Karpas-422 (cell line): ENCODE results near the gene RIPOR2. TPM values are rescaled to one million over a fixed set of nuclear protein-coding genes. Genes with fewer than 3 reads are reported as not detected.

ENCODE experiments used
- DNase-seq: peaks from one replicate; pipeline ENCODE4 v3.0.0-alpha.2; 2015
- H2AFZ ChIP-seq: fragments of 200-600 bp; sonication (generic); 2 replicates; pipeline ENCODE4 v1.6.1; 2014; ENCODE audit warnings: antibody characterized with exemption, low read length, mixed read lengths
- H3K27ac ChIP-seq: fragments of 200-600 bp; sonication (generic); 2 replicates; pipeline ENCODE4 v1.5.1; 2014; ENCODE audit warnings: mild to moderate bottlenecking, low read length, moderate library complexity
- H3K27me3 ChIP-seq: fragments of 200-600 bp; sonication (generic); 2 replicates; pipeline ENCODE4 v1.6.1; 2014; ENCODE audit warnings: low read length, mixed read lengths
- H3K36me3 ChIP-seq: fragments of 200-600 bp; sonication (generic); 2 replicates; pipeline ENCODE4 v1.6.1; 2014; ENCODE audit warnings: low read length, mixed read lengths; ENCODE audit not compliant: insufficient read depth
- H3K4me1 ChIP-seq: fragments of 200-600 bp; sonication (generic); 2 replicates; pipeline ENCODE4 v1.6.1; 2014; ENCODE audit warnings: mild to moderate bottlenecking, low read length, mixed read lengths
- H3K4me2 ChIP-seq: fragments of 200-600 bp; sonication (generic); 2 replicates; pipeline ENCODE4 v1.6.1; 2014; ENCODE audit warnings: low read length, low read depth, mild to moderate bottlenecking; ENCODE audit not compliant: poor library complexity, severe bottlenecking
- H3K4me3 ChIP-seq: fragments of 200-600 bp; sonication (generic); 2 replicates; pipeline ENCODE4 v1.5.1; 2014; ENCODE audit warnings: mild to moderate bottlenecking, antibody characterized with exemption, low read length, mixed read lengths
- H3K79me2 ChIP-seq: fragments of 200-600 bp; sonication (generic); 2 replicates; pipeline ENCODE4 v1.6.1; 2014; ENCODE audit warnings: mild to moderate bottlenecking, low read length, mixed read lengths
- H3K9ac ChIP-seq: fragments of 200-600 bp; sonication (generic); 2 replicates; pipeline ENCODE4 v1.6.0; 2014; ENCODE audit warnings: low read length
- H3K9me2 ChIP-seq: fragments of 200-600 bp; sonication (generic), shearing (Covaris generic); replicated peaks from 2 replicates; pipeline ENCODE4 v1.6.0; 2014; ENCODE audit warnings: mild to moderate bottlenecking, low read length, moderate library complexity; ENCODE audit not compliant: insufficient read depth
- H3K9me3 ChIP-seq: fragments of 300-700, 200-600 bp; sonication (generic); 2 replicates; pipeline ENCODE4 v1.6.1; 2014; ENCODE audit warnings: low read length, mixed read lengths
- H4K20me1 ChIP-seq: fragments of 200-600 bp; sonication (generic); 2 replicates; pipeline ENCODE4 v1.6.1; 2014; ENCODE audit warnings: mild to moderate bottlenecking, antibody characterized with exemption, low read length, low read depth; ENCODE audit not compliant: insufficient read depth
- total RNA-seq: library from RNA; depleted of rRNA; stranded (reverse); fragments of >200 nt; shearing (Covaris generic); gene quantifications from 2 replicates; pipeline ENCODE4 v1.2.3, GENCODE V29; 2014; ENCODE audit warnings: low replicate concordance

Gene RIPOR2
- total RNA-seq, 1 experiment from 2014 or later = 72.1 TPM

GRCh38 chr6:24868765-24869164, 67.0 kb downstream of the RIPOR2 start:
- no peak for DNase-seq
- H3K4me1 ChIP-seq = peaks cover 57% of the 10 kb centered on the region
- no peaks in the 10 kb centered on the region for H3K9me3 ChIP-seq
- no peaks in the 10 kb centered on the region for H3K9me2 ChIP-seq
- no peak overlapping the region for H3K9ac ChIP-seq
- no peak overlapping the region for H2AFZ ChIP-seq
- H4K20me1 ChIP-seq = no peaks in the 10 kb centered on the region
- no peak overlapping the region for H3K4me2 ChIP-seq
- H3K36me3 ChIP-seq = peaks cover 83% of the 10 kb centered on the region
- H3K27ac ChIP-seq = no peak overlapping the region
- H3K79me2 ChIP-seq = peaks cover 47% of the 10 kb centered on the region
- no peaks in the 10 kb centered on the region for H3K27me3 ChIP-seq
- H3K4me3 ChIP-seq = no peak overlapping the region

GRCh38 chr6:24867104-24867703, 68.6 kb downstream of the RIPOR2 start:
- Histone ChIP-seq H3K4me2 (peak overlapping the region; percentile 56), H3K4me1 (peaks cover 73% of the 10 kb centered on the region), H3K9me2 (no peaks in the 10 kb centered on the region), H3K9ac (peak overlapping the region; percentile 35; the same call in 1 of the 2 replicates), H4K20me1 (no peaks in the 10 kb centered on the region), H3K4me3 (no peak overlapping the region), H3K27me3 (no peaks in the 10 kb centered on the region), H3K79me2 (peaks cover 40% of the 10 kb centered on the region), H3K27ac (peak overlapping the region; percentile 93), H3K9me3 (no peaks in the 10 kb centered on the region), H3K36me3 (peaks cover 76% of the 10 kb centered on the region), H2AFZ (no peak overlapping the region)
- DNase-seq = no peak

- Histone ChIP-seq H3K9ac (peak overlapping the region; percentile 16; the same call in 1 of the 2 replicates), H3K4me1 (peaks cover 93% of the 10 kb centered on the region), H3K36me3 (peaks cover 74% of the 10 kb centered on the region), H2AFZ (no peak overlapping the region), H4K20me1 (no peaks in the 10 kb centered on the region), H3K4me2 (peak overlapping the region; percentile 56), H3K27me3 (no peaks in the 10 kb centered on the region), H3K27ac (peak overlapping the region; percentile 93), H3K9me2 (no peaks in the 10 kb centered on the region), H3K9me3 (no peaks in the 10 kb centered on the region), H3K4me3 (no peak overlapping the region), H3K79me2 (peaks cover 37% of the 10 kb centered on the region)
- no peak for DNase-seq
These were observed 70.6 kb downstream of the RIPOR2 start for GRCh38 chr6:24865161-24865560.

GRCh38 chr6:24864343-24864742, 71.4 kb downstream of the RIPOR2 start:
- Histone ChIP-seq H3K4me1 (peaks cover 97% of the 10 kb centered on the region), H2AFZ (no peak overlapping the region), H3K9me2 (no peaks in the 10 kb centered on the region), H3K79me2 (peaks cover 37% of the 10 kb centered on the region), H3K4me3 (no peak overlapping the region), H3K27ac (peak overlapping the region; percentile 93), H3K4me2 (peak overlapping the region; percentile 56), H3K27me3 (no peaks in the 10 kb centered on the region), H4K20me1 (no peaks in the 10 kb centered on the region), H3K36me3 (peaks cover 76% of the 10 kb centered on the region), H3K9ac (no peak overlapping the region), H3K9me3 (no peaks in the 10 kb centered on the region)
- DNase-seq = no peak

GRCh38 chr6:24861934-24862333, 73.8 kb downstream of the RIPOR2 start:
- Histone ChIP-seq H3K27ac (peak overlapping the region; percentile 93), H2AFZ (no peak overlapping the region), H3K9ac (peak overlapping the region; percentile 58), H3K4me3 (peak overlapping the region; percentile 19; the same call in 1 of the 2 replicates), H4K20me1 (no peaks in the 10 kb centered on the region), H3K9me3 (no peaks in the 10 kb centered on the region), H3K4me1 (peaks cover 100% of the 10 kb centered on the region), H3K36me3 (peaks cover 67% of the 10 kb centered on the region), H3K27me3 (no peaks in the 10 kb centered on the region), H3K4me2 (peak overlapping the region; percentile 61), H3K9me2 (no peaks in the 10 kb centered on the region), H3K79me2 (peaks cover 17% of the 10 kb centered on the region)
- DNase-seq = peak; percentile 85

- DNase-seq = no peak
- Histone ChIP-seq H3K9me2 (no peaks in the 10 kb centered on the region), H3K27me3 (no peaks in the 10 kb centered on the region), H3K4me3 (no peak overlapping the region), H2AFZ (no peak overlapping the region), H4K20me1 (no peaks in the 10 kb centered on the region), H3K27ac (peak overlapping the region; percentile 93), H3K79me2 (peaks cover 17% of the 10 kb centered on the region), H3K9me3 (no peaks in the 10 kb centered on the region), H3K4me2 (peak overlapping the region; percentile 61), H3K4me1 (peaks cover 99% of the 10 kb centered on the region), H3K36me3 (peaks cover 61% of the 10 kb centered on the region), H3K9ac (peak overlapping the region; percentile 9; the same call in 1 of the 2 replicates)
These were observed 76.1 kb downstream of the RIPOR2 start for GRCh38 chr6:24859608-24860200.

GRCh38 chr6:24859132-24859531, 76.6 kb downstream of the RIPOR2 start:
- H3K27ac ChIP-seq = peak overlapping the region; percentile 93
- no peak for DNase-seq
- no peak overlapping the region for H2AFZ ChIP-seq
- no peaks in the 10 kb centered on the region for H3K9me3 ChIP-seq
- peaks cover 94% of the 10 kb centered on the region for H3K4me1 ChIP-seq
- H3K27me3 ChIP-seq = no peaks in the 10 kb centered on the region
- peak overlapping the region; percentile 61 for H3K4me2 ChIP-seq
- H3K4me3 ChIP-seq = no peak overlapping the region
- no peaks in the 10 kb centered on the region for H3K9me2 ChIP-seq
- peaks cover 60% of the 10 kb centered on the region for H3K36me3 ChIP-seq
- no peak overlapping the region for H3K9ac ChIP-seq
- H3K79me2 ChIP-seq = peaks cover 17% of the 10 kb centered on the region
- H4K20me1 ChIP-seq = no peaks in the 10 kb centered on the region

GRCh38 chr6:24858177-24858653, 77.5 kb downstream of the RIPOR2 start:
- Histone ChIP-seq H2AFZ (no peak overlapping the region), H3K9me3 (no peaks in the 10 kb centered on the region), H4K20me1 (no peaks in the 10 kb centered on the region), H3K9ac (no peak overlapping the region; the same call in 1 of the 2 replicates), H3K4me1 (peaks cover 84% of the 10 kb centered on the region), H3K36me3 (peaks cover 63% of the 10 kb centered on the region), H3K79me2 (peaks cover 15% of the 10 kb centered on the region), H3K27ac (peak overlapping the region; percentile 93), H3K4me2 (peak overlapping the region; percentile 22), H3K9me2 (no peaks in the 10 kb centered on the region), H3K27me3 (no peaks in the 10 kb centered on the region), H3K4me3 (no peak overlapping the region)
- peak; percentile 79 for DNase-seq
